HG03025 (cell line): ENCODE results near the gene LPAR3.
"Not testable (repeated sequence)": the region's sequence is repeated elsewhere in the genome, so short reads cannot be mapped to it uniquely, and the experiment has no call there.

Source experiments
- ATAC-seq: cut with Tn5 transposase; IDR thresholded peaks from one replicate; pipeline ENCODE4 v1.9.1; 2021; ENCODE audit warnings: mild to moderate bottlenecking, moderate library complexity; ENCODE audit not compliant: unreplicated experiment, low FRiP score

Gene LPAR3, protein sequence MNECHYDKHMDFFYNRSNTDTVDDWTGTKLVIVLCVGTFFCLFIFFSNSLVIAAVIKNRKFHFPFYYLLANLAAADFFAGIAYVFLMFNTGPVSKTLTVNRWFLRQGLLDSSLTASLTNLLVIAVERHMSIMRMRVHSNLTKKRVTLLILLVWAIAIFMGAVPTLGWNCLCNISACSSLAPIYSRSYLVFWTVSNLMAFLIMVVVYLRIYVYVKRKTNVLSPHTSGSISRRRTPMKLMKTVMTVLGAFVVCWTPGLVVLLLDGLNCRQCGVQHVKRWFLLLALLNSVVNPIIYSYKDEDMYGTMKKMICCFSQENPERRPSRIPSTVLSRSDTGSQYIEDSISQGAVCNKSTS

GRCh38 chr1:84892705-84893618 lies at the start of gene LPAR3:
Gene LPAR3, minus strand, starts transcription at chr1:84893206. Its CDS starts 27,086 bp downstream, at chr1:84866120.
- ATAC-seq, result no peak

- ATAC-seq, result no peak
Measured at GRCh38 chr1:84941843-84942242, 48.8 kb upstream of the LPAR3 start.

DNA sequence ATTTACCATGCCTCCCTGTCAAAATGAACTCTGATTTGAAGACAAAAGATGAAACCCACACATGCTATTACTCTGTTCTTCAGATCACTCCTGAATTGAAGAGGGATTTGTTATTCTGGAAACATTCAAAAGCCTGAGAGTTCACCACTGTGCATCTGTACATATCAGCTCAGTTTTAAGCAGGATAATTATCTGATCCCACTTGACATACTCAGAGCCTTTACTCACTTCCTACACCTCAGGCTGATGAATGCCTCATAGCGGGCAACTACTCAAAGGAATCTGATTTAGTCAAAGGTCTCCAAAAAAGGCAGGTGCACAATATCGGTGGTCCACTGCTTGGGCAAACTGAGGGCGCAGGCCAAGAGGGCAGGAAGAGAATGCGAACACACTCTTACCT lies 47.5 kb upstream of the LPAR3 start:
- ATAC-seq, result no peak

DNA sequence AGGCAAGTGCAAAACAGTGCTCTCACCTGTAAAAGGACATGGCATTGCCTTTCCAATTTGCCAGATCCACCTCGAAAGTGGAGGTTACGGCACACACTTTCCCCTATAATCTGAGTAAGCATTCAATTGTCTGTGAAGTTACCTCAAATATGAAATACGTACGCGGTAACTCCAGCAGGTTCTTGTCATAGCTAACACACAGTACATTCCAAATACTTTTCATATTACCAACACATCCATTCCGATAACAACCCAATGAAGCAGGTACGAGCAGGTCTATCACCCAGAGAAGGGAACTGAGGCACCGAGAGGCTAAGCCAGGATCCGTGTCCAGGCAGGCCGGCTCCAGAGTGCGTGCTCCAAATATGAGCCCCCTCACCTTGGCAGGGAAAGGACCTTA lies 46.8 kb upstream of the LPAR3 start:
- no peak for ATAC-seq

DNA sequence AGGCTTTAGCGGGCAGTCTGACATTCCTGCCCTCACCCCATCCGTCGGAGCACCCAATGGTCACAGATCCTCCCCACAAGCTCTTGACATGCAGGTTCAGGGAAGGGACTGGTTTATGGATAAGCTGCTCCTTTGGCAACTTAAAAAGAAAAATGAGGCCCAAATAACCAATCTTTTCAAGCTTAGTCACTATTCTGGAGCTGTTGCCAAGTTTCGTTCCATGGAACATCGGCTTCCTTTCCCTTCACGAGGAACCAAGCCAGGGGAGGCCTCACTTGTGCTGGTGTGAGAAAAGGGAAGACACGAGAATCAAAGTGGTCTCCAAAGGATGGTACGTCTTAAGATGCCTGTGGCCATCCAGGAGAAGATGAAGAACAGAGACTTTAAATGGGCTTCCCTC lies 46.1 kb upstream of the LPAR3 start:
- no peak for ATAC-seq

DNA sequence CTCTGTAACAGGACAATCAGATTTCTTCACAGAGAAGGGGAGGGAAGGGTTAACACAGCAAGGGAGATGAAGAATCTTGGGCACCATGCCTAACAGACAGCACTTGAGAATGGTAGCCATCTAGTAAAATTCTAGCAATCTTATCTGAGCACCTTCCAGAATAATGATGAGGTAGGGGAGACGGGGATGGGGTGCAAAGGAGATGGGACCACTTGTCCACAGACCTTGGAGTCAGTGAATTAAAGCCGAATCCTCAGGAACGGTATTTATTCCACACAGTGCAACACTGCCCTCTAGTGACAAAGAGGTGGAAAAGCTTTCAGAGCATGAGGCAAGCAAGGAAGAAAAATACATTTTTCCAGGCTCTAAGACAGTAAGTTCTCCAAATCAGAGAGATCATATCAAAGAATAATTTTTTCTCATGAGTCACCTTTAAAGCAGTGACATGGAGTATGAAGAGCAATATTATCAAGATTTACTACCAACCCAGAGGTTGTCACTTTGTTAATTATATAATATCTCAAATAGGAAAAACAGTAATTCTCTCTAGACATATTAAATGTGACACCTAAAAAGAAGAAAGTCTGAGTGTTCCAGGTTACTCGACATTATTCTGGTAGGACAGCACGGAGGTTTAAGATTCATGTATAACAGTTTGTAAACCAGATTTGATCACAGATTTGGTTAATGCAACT lies 43.3 kb upstream of the LPAR3 start:
- no peak for ATAC-seq

- no peak for ATAC-seq
Measured at GRCh38 chr1:84933011-84933611, 40.1 kb upstream of the LPAR3 start.

- no peak for ATAC-seq
Measured at GRCh38 chr1:84930831-84931230, 37.8 kb upstream of the LPAR3 start.

- ATAC-seq, result no peak
Measured at GRCh38 chr1:84930329-84930728, 37.3 kb upstream of the LPAR3 start.

DNA sequence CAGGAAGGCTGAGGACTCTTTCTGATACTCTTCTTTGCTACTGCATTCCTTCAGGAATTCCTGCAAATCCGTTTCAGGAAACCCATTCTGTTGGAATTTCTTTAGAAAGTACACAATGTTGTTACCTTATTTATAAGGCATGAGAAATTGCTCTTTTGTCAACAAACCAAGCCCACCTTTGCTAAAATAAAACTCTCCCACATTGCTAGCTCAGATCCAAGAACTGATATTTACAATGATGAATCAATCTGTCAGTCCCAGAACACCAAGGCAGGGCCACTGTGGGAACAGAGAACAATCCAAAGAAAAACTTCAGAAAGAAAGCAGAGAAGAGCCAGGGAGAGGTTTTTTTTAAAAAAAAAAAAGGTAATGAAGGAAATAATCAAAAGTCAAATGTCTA lies 36.6 kb upstream of the LPAR3 start:
- ATAC-seq, result no peak

- no peak for ATAC-seq
Measured at GRCh38 chr1:84928979-84929378, 36.0 kb upstream of the LPAR3 start.

GRCh38 chr1:84923317-84923716 lies 30.3 kb upstream of the LPAR3 start:
- ATAC-seq, result no peak

DNA sequence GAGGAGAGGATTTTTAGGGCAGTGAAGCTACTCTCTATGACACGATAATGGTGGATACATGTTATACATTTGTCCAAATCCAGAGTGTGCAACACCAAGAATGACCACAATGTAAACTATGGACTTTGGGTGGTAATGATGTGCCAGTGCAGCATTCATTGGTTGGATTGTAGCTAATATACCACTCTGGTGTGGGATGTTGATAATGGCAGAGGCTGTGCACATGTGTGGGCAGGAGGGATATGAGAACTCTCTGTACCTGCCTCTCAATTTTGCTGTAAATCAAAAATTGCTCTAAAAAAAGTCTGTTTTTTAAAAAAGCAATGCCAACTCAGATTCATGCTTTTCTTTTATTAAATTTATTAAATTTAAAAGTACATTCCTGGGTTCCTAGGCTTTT lies 27.2 kb upstream of the LPAR3 start:
- ATAC-seq, result no peak

DNA sequence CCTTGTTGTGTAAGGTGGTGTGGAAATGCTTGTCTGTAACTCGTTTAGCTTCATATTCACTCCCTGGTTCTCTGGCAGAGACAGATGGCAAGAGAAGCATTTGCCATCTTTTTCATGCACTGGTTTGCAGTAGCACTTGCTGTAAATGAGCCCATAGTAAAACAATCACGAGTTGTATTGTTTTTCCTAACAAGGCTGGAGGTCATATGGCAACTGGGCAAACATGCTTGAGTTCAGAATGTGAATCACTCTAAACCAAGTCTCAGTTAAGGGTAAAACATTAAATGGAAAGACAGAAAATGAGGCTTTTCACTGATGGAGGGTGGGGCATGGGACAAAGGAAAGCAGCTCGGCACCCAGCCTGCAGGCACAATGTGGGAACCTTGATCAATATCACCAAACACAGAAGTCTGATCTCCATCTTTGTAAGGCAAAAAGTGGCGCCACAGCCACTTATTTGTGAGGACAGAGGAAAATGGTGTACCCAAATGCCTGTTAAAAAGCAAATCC lies 26.5 kb upstream of the LPAR3 start:
- ATAC-seq, result no peak

DNA sequence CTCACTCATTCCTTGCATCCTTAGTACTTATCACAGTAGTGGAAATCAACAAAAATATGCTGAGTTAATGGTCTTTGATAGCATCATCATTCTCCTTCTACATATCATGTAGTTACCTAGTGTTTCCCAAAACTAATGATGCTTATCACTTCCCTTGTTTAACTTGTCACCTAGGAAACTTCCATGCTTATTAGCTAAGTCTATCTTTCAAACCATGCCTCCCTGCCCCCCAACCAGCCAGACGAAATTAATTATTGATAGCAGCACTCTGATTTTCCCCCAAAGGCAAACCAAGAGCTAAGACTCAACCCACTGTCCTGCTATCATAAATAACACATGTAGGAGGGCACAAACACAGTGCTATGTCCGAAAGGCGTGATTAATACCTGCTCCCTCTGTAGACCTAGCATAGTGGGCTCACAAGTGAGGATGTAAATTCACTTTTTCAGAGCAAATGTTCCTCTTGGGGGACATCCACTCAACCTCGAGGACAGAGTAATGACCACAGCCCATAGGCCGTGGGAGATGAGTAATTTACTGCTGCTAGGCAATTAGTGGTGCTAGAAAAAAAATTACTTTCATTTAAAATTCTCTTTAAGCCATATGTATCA lies 25.8 kb upstream of the LPAR3 start:
- ATAC-seq, result no peak

DNA sequence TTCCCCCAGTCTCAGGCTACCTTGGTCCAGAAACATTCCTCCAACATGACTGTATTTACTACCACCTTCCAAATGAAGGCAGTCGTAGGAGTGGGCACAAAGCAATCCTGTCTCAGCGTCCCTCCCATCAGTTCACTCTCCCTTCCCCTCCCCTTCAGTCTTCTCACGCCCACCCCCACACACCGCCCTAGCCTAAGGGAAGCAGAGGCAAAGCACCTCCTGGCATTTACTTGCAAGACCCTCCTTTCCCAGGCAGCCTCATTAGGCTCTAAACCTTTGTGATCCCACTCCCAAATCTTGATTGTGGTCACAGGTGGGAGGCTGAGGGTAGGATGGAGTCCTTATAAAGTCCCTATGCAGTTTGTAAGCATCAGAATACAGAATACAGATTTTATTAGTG lies 23.9 kb upstream of the LPAR3 start:
- ATAC-seq, result no peak

- ATAC-seq, result no peak
Measured at GRCh38 chr1:84913555-84913892, 20.5 kb upstream of the LPAR3 start.

DNA sequence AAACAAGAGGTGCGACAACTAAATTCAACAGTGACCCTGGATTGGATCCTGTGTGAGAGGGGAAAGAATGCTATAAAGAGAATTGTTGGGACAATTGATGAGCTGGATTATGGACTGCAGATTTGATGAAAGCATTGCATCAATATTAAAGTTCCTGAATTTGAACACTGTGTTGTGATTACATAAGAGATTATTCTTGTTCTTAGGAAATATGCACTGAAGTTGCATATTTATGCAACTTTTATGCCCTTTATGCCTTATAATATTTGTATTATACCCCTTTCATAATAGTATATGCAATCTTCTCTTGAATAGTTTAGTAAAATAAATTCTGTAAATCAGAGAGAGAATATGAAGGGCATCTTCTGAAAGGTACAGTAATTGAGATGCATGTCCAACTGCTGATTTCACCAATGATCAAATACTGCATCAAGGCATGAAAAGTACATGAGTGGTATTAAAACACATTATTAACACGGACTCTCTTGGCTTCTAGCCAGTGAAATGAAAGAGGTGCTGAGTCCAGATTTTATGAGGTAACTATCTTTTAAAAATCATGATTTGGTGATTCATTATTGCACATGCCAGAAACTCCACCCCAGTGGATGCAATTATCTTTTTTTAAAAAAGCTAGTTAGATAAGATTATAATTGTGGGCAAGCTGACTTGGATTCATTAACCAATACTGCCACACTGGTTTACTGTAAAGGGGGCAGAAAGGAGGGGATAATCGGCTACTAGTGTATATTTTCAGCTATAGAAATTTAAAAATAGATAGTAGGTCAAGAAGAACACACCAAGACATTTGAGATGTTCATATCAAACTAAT lies 19.9 kb upstream of the LPAR3 start:
- ATAC-seq, result no peak

DNA sequence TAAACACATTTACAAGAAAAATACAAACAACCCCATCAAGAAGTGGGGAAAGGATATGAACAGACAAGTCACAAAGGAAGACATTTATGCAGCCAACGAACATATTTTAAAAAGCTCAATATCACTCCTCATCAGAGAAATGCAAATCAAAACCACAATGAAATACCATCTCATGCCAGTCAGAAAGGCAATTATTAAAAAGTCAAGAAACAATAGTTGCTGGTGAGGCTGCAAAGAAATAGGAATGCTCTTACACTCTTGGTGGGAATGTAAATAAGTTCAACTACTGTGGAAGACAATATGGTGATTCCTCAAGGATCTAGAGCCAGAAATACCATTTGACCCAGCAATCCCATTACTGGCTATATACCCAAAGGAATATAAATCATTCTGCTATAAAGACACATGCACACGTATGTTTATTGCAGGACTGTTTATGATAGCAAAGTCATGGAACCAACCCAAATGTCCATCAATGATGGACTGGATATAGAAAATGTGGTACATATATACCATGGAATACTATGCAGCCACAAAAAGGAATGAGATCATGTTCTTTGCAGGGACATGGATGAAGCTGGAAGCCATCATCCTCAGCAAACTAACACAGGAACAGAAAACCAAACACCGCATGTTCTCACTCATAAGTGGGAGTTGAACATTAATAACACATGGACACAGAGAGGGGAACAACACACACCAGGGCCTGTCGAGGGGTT lies 15.9 kb upstream of the LPAR3 start:
- ATAC-seq, result not testable (repeated sequence)
